RPMI7951 (cell line): ENCODE measurements around the gene AHR. TPM values are rescaled to one million over a fixed set of nuclear protein-coding genes. Genes with fewer than 3 reads are reported as not detected.
"Not testable (repeated sequence)": the region's sequence is repeated elsewhere in the genome, so short reads cannot be mapped to it uniquely, and the experiment has no call there.

Source experiments
- DNase-seq: peaks from one replicate; pipeline ENCODE4 v3.0.0-alpha.2; 2012; ENCODE audit warnings: low read depth
- total RNA-seq: library from RNA; depleted of rRNA; stranded (reverse); fragments of >200 nt; shearing (Covaris generic); gene quantifications from 2 replicates; pipeline ENCODE4 v1.2.3, GENCODE V29; 2014

The AHR gene
- total RNA-seq, 1 experiment from 2014 or later: 113 TPM

GRCh38 chr7:17376595-17376994 is 78.1 kb downstream of the AHR start:
- no peak for DNase-seq

- no peak for DNase-seq
Observed at GRCh38 chr7:17380736-17381662, 82.5 kb downstream of the AHR start.

GRCh38 chr7:17382408-17383354 is 84.2 kb downstream of the AHR start:
- not testable (repeated sequence) for DNase-seq

GRCh38 chr7:17384400-17384799 is 85.9 kb downstream of the AHR start:
- no peak for DNase-seq

GRCh38 chr7:17385612-17386011 is 87.2 kb downstream of the AHR start:
- DNase-seq: no peak

GRCh38 chr7:17390392-17390791 is 91.9 kb downstream of the AHR start:
- no peak for DNase-seq

- no peak for DNase-seq
Observed at GRCh38 chr7:17391366-17391765, 92.9 kb downstream of the AHR start.

- DNase-seq: no peak
Observed at GRCh38 chr7:17392846-17393245, 94.4 kb downstream of the AHR start.

- not testable (repeated sequence) for DNase-seq
Observed at GRCh38 chr7:17394563-17394962, 96.1 kb downstream of the AHR start.
